CD8-positive, alpha-beta memory T cell (primary cell): ENCODE results near the gene MXD3. TPM values are rescaled to one million over a fixed set of nuclear protein-coding genes. Genes with fewer than 3 reads are reported as not detected.
"Not testable (repeated sequence)": the region's sequence is repeated elsewhere in the genome, so short reads cannot be mapped to it uniquely, and the experiment has no call there.

ENCODE experiments used
- CTCF ChIA-PET: fragments of 350-600 bp; sonication (Branson Sonifier 250); formaldehyde crosslinking; loops from one replicate; lab custom pipeline; 2021; ENCODE audit warnings: antibody characterized with exemption; lab: Charles Lee
- POLR2A ChIA-PET: fragments of 350-600 bp; sonication (Branson Sonifier 250); formaldehyde crosslinking; loops from one replicate; lab custom pipeline; 2021; ENCODE audit warnings: antibody characterized with exemption; lab: Charles Lee
- DNase-seq, 5 donors: peaks; one replicate each; pipeline versions ENCODE4 v3.0.0 to v3.0.0-alpha.2; 2020 to 2022; ENCODE audit warnings: mixed read lengths in 1 of 5
- H3K27ac ChIP-seq: one replicate; pipeline ENCODE4 v1.7.0; 2013; ENCODE audit warnings: low read depth, mild to moderate bottlenecking, low read length, moderate library complexity
- H3K27me3 ChIP-seq: 2 replicates; pipeline ENCODE4 v1.7.0; 2013; ENCODE audit warnings: low read length, mild to moderate bottlenecking; ENCODE audit not compliant: insufficient read depth, poor library complexity, severe bottlenecking
- H3K36me3 ChIP-seq: 2 replicates; pipeline ENCODE4 v1.7.0; 2013; ENCODE audit warnings: mild to moderate bottlenecking, low read length, moderate library complexity; ENCODE audit not compliant: insufficient read depth
- H3K4me1 ChIP-seq: 2 replicates; pipeline ENCODE4 v1.7.0; 2013; ENCODE audit warnings: mild to moderate bottlenecking, low read length, moderate library complexity; ENCODE audit not compliant: insufficient read depth
- H3K4me3 ChIP-seq: 2 replicates; pipeline ENCODE4 v1.7.0; 2013; ENCODE audit warnings: mild to moderate bottlenecking, low read length
- H3K9me3 ChIP-seq: 2 replicates; pipeline ENCODE4 v1.7.0; 2013; ENCODE audit warnings: mild to moderate bottlenecking, low read length
- H3K27ac Mint-ChIP-seq, 8 donors: one replicate each; pipeline ENCODE4 v1.8.0; 2020 to 2021; ENCODE audit warnings: mixed read lengths in 8 of 8, mild to moderate bottlenecking in 6 of 8, inconsistent platforms in 3 of 8, moderate library complexity in 3 of 8
- H3K27me3 Mint-ChIP-seq, 2 donors: one replicate each; pipeline ENCODE4 v1.8.0; 2020 to 2021; ENCODE audit warnings: mixed read lengths in 2 of 2, mild to moderate bottlenecking in 1 of 2, moderate library complexity in 1 of 2
- H3K36me3 Mint-ChIP-seq, 3 donors: one replicate each; pipeline ENCODE4 v1.8.0; 2020 to 2021; ENCODE audit warnings: mixed read lengths in 3 of 3, inconsistent platforms in 1 of 3, mild to moderate bottlenecking in 1 of 3
- H3K4me1 Mint-ChIP-seq, 3 donors: one replicate each; pipeline ENCODE4 v1.8.0; 2020 to 2021; ENCODE audit warnings: mixed read lengths in 3 of 3, inconsistent platforms in 1 of 3, mild to moderate bottlenecking in 1 of 3
- H3K4me3 Mint-ChIP-seq, 7 donors: one replicate each; pipeline ENCODE4 v1.8.0; 2020 to 2021; ENCODE audit warnings: mixed read lengths in 7 of 7, mild to moderate bottlenecking in 6 of 7, moderate library complexity in 4 of 7, inconsistent platforms in 2 of 7
- H3K9me3 Mint-ChIP-seq, 5 donors: one replicate each; pipeline ENCODE4 v1.8.0; 2020 to 2022; ENCODE audit warnings: mixed read lengths in 5 of 5, mild to moderate bottlenecking in 3 of 5, moderate library complexity in 2 of 5, inconsistent platforms in 1 of 5
- polyA plus RNA-seq: library from polyadenylated mRNA; unstranded; fragments of 300-500 nt; fragmentation: Illumina TruSeq; gene quantifications from one replicate; pipeline ENCODE4 v1.2.3, GENCODE V29; 2021
- total RNA-seq, 2 experiments: library from RNA; stranded (reverse); gene quantifications; one replicate each; pipeline ENCODE4 v1.2.3, GENCODE V29; 2021

The MXD3 gene, protein sequence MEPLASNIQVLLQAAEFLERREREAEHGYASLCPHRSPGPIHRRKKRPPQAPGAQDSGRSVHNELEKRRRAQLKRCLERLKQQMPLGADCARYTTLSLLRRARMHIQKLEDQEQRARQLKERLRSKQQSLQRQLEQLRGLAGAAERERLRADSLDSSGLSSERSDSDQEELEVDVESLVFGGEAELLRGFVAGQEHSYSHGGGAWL
- 10 to 100 TPM; 10.2 to 13.4 TPM for total RNA-seq
- polyA plus RNA-seq = 0.79 TPM

DNA sequence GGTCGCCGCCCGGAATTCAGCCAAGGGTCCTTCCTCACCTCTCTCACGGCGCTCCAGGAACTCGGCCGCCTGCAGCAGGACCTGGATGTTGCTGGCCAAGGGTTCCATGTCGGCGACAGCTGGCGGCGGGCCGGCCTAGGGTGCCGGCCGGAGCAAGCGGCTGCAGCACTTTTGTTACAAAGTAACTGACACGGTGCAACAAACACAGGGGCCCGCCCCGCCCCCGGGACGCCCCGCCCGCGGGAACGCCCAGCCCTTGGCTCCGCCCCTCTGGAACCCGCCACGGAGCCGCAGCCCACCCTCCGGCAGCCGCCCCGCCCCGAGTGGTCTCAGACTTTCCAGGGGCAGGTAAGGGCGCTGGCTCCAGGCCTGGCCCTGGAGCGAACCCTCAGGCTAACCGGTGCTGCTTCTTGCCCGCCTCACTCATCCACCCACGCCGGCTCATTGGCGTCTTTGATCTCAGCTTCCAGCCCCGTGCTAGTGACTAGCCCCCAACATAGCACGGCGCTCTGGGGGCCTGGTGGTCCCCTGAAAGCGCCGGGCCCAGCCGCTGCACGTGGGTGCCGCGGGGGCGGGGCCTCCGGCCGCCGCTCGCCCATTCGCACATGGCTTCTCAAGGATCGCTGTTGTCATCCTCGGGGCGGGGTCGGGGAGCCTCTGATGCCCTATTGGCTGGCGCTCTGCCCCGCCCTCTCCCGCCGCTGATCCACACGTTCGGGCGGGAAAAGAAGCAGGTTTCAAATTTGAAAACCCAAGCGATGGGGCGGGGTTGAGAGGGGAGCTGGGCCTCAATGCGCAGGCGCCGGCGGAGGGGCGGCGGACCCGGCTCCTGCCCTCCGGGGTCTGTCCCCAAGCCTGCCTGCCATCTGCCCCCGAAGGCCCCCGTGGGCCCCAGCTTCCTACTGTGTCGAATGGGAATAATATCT lies at the start of gene MXD3:
MXD3 (minus strand) TSS at position 176 of the 926 bp plus-strand sequence; CDS start at position 108, 68 bp downstream.
- Histone ChIP-seq H3K27me3 (no peaks in the 10 kb centered on the region), H3K9me3 (no peaks in the 10 kb centered on the region), H3K4me3 (peak within 1 kb of the TSS; percentile 70), H3K4me1 (peaks cover 20% of the 10 kb centered on the region), H3K36me3 (peaks cover 2% of the 10 kb centered on the region), H3K27ac (peak within 1 kb of the TSS; percentile 51)
- Mint-ChIP-seq H3K27ac (peak within 1 kb of the TSS; percentile 32 to 84 (median 57)), H3K9me3 (no peaks in the 10 kb centered on the region), H3K4me1 (peaks cover 29 to 43% (median 30%) of the 10 kb centered on the region in 3 donors), H3K27me3 (peaks cover 0 to 2% of the 10 kb centered on the region in 2 donors), H3K36me3 (peaks cover under 1 to 2% (median 2%) of the 10 kb centered on the region in 3 donors), H3K4me3 (peak within 1 kb of the TSS; percentile 70 to 92 (median 78))
- ChIA-PET POLR2A (interaction anchor here (0.7 to 1.2 kb wide), 4 partner anchors 8 to 144 kb away, joined by 3 to 5 read pairs (median 4); partner anchors contain the start of genes GRK6, PRELID1 and RAB24), CTCF (interaction anchor here (1.0 to 3.5 kb wide), 9 partner anchors 14 to 199 kb away, joined by 3 to 28 read pairs (median 5); no protein-coding TSS in a partner anchor)
- DNase-seq = peak; percentile 92 to 96 (median 94)

DNA sequence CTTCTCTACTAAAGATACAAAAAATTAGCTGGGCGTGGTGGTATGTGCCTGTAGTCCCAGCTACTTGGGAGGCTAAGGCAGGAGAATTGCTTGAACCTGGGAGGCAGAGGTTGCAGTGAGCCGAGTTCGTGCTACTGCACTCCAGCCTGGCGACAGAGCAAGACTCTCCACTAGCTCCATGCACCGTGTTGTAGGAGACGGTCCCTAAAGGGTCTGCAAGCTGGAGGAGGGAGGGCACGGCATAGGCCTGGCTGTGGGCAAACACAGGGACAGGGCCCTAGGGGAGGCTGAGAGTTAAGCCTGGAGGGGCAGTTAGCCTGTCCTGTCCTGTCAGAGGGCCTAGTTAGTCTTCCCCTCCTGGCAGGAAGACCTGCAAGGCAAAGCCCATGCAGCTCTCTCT lies 49.0 kb upstream of the MXD3 start:
- peak overlapping the region; percentile 11 to 95 (median 53) for H3K4me3 Mint-ChIP-seq
- not testable (repeated sequence) for H3K27ac ChIP-seq, H3K27me3 ChIP-seq, H3K9me3 Mint-ChIP-seq, H3K4me3 ChIP-seq, DNase-seq, H3K27me3 Mint-ChIP-seq, H3K9me3 ChIP-seq, H3K36me3 ChIP-seq
- ChIA-PET CTCF (interaction anchor here (1.1 to 11.5 kb wide), 6 partner anchors 9 to 57 kb away, joined by 3 to 118 read pairs (median 10); partner anchors contain the start of genes LMAN2, PRELID1 and RAB24), POLR2A (interaction anchor here (1.0 to 1.8 kb wide), 2 partner anchors 9 to 11 kb away, joined by 3 to 5 read pairs; partner anchors contain the start of gene LMAN2)
- H3K36me3 Mint-ChIP-seq = peaks cover 0 to 34% (median 3%) of the 10 kb centered on the region in 3 donors
- peaks cover 77 to 91% (median 85%) of the 10 kb centered on the region in 3 donors for H3K4me1 Mint-ChIP-seq
- H3K27ac Mint-ChIP-seq = peak overlapping the region in 6 of 8 donors; percentile 10 to 92 (median 70)
- H3K4me1 ChIP-seq = peaks cover 86% of the 10 kb centered on the region

DNA sequence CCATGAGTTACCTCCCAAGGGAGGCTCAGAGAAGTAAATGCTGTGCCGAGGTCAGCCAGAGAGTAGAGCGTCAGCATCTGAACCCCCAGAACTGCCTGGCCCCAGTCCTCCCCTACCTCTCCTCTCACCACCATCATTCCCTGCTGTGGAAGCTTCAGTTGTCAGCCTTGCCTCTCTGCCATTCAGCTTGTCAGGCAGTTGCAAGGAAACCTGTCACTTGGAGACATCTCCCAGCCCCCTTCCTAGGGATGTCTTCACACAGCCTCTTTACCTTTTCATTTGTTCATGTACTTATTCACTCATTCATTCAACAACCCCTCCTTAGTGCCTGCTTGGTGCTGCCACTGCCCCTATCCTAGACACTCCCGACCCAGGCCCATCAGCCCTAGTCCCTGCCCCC lies 48.2 kb upstream of the MXD3 start:
- Histone ChIP-seq H3K9me3 (no peaks in the 10 kb centered on the region), H3K4me3 (peak overlapping the region; percentile 17), H3K27me3 (no peaks in the 10 kb centered on the region), H3K36me3 (no peaks in the 10 kb centered on the region), H3K27ac (no peak overlapping the region), H3K4me1 (peaks cover 88% of the 10 kb centered on the region)
- DNase-seq = no peak
- H3K27me3 Mint-ChIP-seq = no peaks in the 10 kb centered on the region
- CTCF ChIA-PET = interaction anchor here (3.5 to 11.5 kb wide), 2 partner anchors 10 to 30 kb away, joined by 27 to 118 read pairs; no protein-coding TSS in a partner anchor
- peaks cover 81 to 94% (median 92%) of the 10 kb centered on the region in 3 donors for H3K4me1 Mint-ChIP-seq
- POLR2A ChIA-PET = interaction anchor here (1.8 kb wide), 1 partner anchor 10 kb away, joined by 5 read pairs; no protein-coding TSS in a partner anchor
- peaks cover 0 to 2% (median 0%) of the 10 kb centered on the region in 5 donors for H3K9me3 Mint-ChIP-seq
- peak overlapping the region; percentile 75 to 97 (median 91) for H3K27ac Mint-ChIP-seq
- H3K36me3 Mint-ChIP-seq = peaks cover 0 to 29% (median 3%) of the 10 kb centered on the region in 3 donors
- peak overlapping the region; percentile 84 to 95 (median 87) for H3K4me3 Mint-ChIP-seq

GRCh38 chr5:177359451-177359851 lies 47.8 kb upstream of the MXD3 start:
- H3K4me3 ChIP-seq = peak overlapping the region; percentile 85
- DNase-seq = no peak
- no peaks in the 10 kb centered on the region for H3K9me3 ChIP-seq
- no peaks in the 10 kb centered on the region for H3K27me3 ChIP-seq
- no peaks in the 10 kb centered on the region for H3K36me3 ChIP-seq
- Mint-ChIP-seq H3K4me3 (peak overlapping the region; percentile 84 to 95 (median 87)), H3K4me1 (peaks cover 81 to 94% (median 92%) of the 10 kb centered on the region in 3 donors), H3K27ac (peak overlapping the region; percentile 75 to 95 (median 91)), H3K36me3 (peaks cover 0 to 25% (median 3%) of the 10 kb centered on the region in 3 donors), H3K9me3 (peaks cover 0 to 2% (median 0%) of the 10 kb centered on the region in 5 donors), H3K27me3 (no peaks in the 10 kb centered on the region)
- CTCF ChIA-PET = interaction anchor here (0.8 to 11.5 kb wide), 5 partner anchors 10 to 50 kb away, joined by 3 to 118 read pairs (median 14); no protein-coding TSS in a partner anchor
- peaks cover 84% of the 10 kb centered on the region for H3K4me1 ChIP-seq
- POLR2A ChIA-PET = interaction anchor here (1.8 kb wide), 1 partner anchor 9 kb away, joined by 5 read pairs; no protein-coding TSS in a partner anchor
- no peak overlapping the region for H3K27ac ChIP-seq

GRCh38 chr5:177358370-177358819 lies 46.7 kb upstream of the MXD3 start:
- H3K9me3 ChIP-seq = no peaks in the 10 kb centered on the region
- Mint-ChIP-seq H3K9me3 (peaks cover 0 to 2% (median 0%) of the 10 kb centered on the region in 5 donors), H3K4me3 (peak overlapping the region; percentile 84 to 95 (median 87)), H3K27me3 (no peaks in the 10 kb centered on the region), H3K4me1 (peaks cover 75 to 87% (median 86%) of the 10 kb centered on the region in 3 donors), H3K36me3 (peaks cover 0 to 23% (median 3%) of the 10 kb centered on the region in 3 donors), H3K27ac (peak overlapping the region; percentile 75 to 98 (median 91))
- ChIA-PET POLR2A (no interaction called here), CTCF (interaction anchor here (0.8 to 11.5 kb wide), 8 partner anchors 11 to 97 kb away, joined by 3 to 118 read pairs (median 4); no protein-coding TSS in a partner anchor)
- peak overlapping the region; percentile 79 for H3K27ac ChIP-seq
- no peaks in the 10 kb centered on the region for H3K27me3 ChIP-seq
- H3K36me3 ChIP-seq = no peaks in the 10 kb centered on the region
- peaks cover 73% of the 10 kb centered on the region for H3K4me1 ChIP-seq
- no peak for DNase-seq
- peak overlapping the region; percentile 85 for H3K4me3 ChIP-seq

GRCh38 chr5:177357459-177358351 lies 46.0 kb upstream of the MXD3 start, which contains the start of gene RGS14:
RGS14 (plus strand) TSS chr5:177357924; CDS start chr5:177358025, 101 bp downstream.
- DNase-seq = peak; percentile 42 to 91 (median 84)
- Histone ChIP-seq H3K4me1 (peaks cover 67% of the 10 kb centered on the region), H3K36me3 (no peaks in the 10 kb centered on the region), H3K27me3 (no peaks in the 10 kb centered on the region), H3K4me3 (peak within 1 kb of the TSS; percentile 85), H3K9me3 (no peaks in the 10 kb centered on the region), H3K27ac (peak within 1 kb of the TSS; percentile 79)
- peak within 1 kb of the TSS; percentile 84 to 95 (median 87) for H3K4me3 Mint-ChIP-seq
- peaks cover 71 to 82% (median 79%) of the 10 kb centered on the region in 3 donors for H3K4me1 Mint-ChIP-seq
- POLR2A ChIA-PET = interaction anchor here (1.0 kb wide), 1 partner anchor 13 kb away, joined by 5 read pairs; no protein-coding TSS in a partner anchor
- peak within 1 kb of the TSS; percentile 75 to 100 (median 95) for H3K27ac Mint-ChIP-seq
- H3K9me3 Mint-ChIP-seq = peaks cover 0 to 2% (median 0%) of the 10 kb centered on the region in 5 donors
- CTCF ChIA-PET = interaction anchor here (1.1 to 11.5 kb wide), 9 partner anchors 12 to 98 kb away, joined by 3 to 118 read pairs (median 4); no protein-coding TSS in a partner anchor
- no peaks in the 10 kb centered on the region for H3K27me3 Mint-ChIP-seq
- H3K36me3 Mint-ChIP-seq = peaks cover 0 to 22% (median 3%) of the 10 kb centered on the region in 3 donors
